HEK293 (cell line): ENCODE results near the gene SIGLEC1.

ENCODE experiments used
- CTCF ChIA-PET: fragments of 350-600 bp; formaldehyde crosslinking; extraction: SDS; loops from one replicate; lab custom pipeline; 2021; ENCODE audit warnings: antibody characterized with exemption; lab: Yijun Ruan, JAX
- POLR2A ChIA-PET: fragments of 300-600 bp; formaldehyde crosslinking; extraction: SDS; loops from one replicate; lab custom pipeline; 2020; ENCODE audit warnings: antibody characterized with exemption, inconsistent platforms; lab: Yijun Ruan, JAX
- H3K27ac ChIP-seq: fragments of 200-500 bp; sonication (Bioruptor generic); 2 replicates; pipeline ENCODE4 v1.5.1; 2014; ENCODE audit warnings: low read depth, low read length, control low read depth, inconsistent platforms; ENCODE audit errors: extremely low read depth
- H3K36me3 ChIP-seq, 2 experiments: fragments of 200-500 bp in 1 of 2; sonication (Bioruptor generic) in 1 of 2; 1 replicate in 1 of 2; 2 replicates in 1 of 2; pipeline ENCODE4 v1.5.1; 2014 to 2017; ENCODE audit warnings: inconsistent platforms in 2 of 2, low read length in 2 of 2; ENCODE audit not compliant: control insufficient read depth in 2 of 2, insufficient read depth in 1 of 2
- H3K4me1 ChIP-seq: fragments of 200-500 bp; sonication (Bioruptor generic); 2 replicates; pipeline ENCODE4 v1.5.1; 2014; ENCODE audit warnings: mild to moderate bottlenecking, low read length, inconsistent platforms; ENCODE audit not compliant: control insufficient read depth, insufficient read depth
- H3K4me3 ChIP-seq: 2 replicates; pipeline ENCODE4 v1.5.1; 2011; ENCODE audit warnings: low read depth, mild to moderate bottlenecking, control low read depth, low read length, moderate library complexity
- H3K9me3 ChIP-seq: fragments of 200-500 bp; sonication (Bioruptor generic); 2 replicates; pipeline ENCODE4 v1.5.1; 2014; ENCODE audit warnings: low read depth, low read length, inconsistent platforms; ENCODE audit not compliant: control insufficient read depth, insufficient read depth
- EGR2 ChIP-seq: fragments of 450-650 bp; formaldehyde crosslinking; IDR thresholded peaks from 2 replicates; pipeline ENCODE4 v1.5.1; 2016; ENCODE audit warnings: low read depth, missing biosample characterization, missing genetic modification characterization
- KLF8 ChIP-seq: fragments of 450-650 bp; formaldehyde crosslinking; IDR thresholded peaks from 2 replicates; pipeline ENCODE4 v1.5.1; 2016; ENCODE audit warnings: missing biosample characterization, missing genetic modification characterization
- MEIS1 ChIP-seq: sonication (generic); formaldehyde crosslinking; IDR thresholded peaks from 2 replicates; pipeline ENCODE4 v1.8.1; 2022; ENCODE audit warnings: missing genetic modification reagents, mild to moderate bottlenecking, borderline replicate concordance
- YY1 ChIP-seq: fragments of 450-650 bp; formaldehyde crosslinking; IDR thresholded peaks from 2 replicates; pipeline ENCODE4 v1.5.1; 2018; ENCODE audit warnings: missing biosample characterization, missing genetic modification characterization
- ZNF10 ChIP-seq: fragments of 450-650 bp; formaldehyde crosslinking; IDR thresholded peaks from 2 replicates; pipeline ENCODE4 v1.5.1; 2017; ENCODE audit warnings: missing biosample characterization, missing genetic modification characterization
- ZNF266 ChIP-seq: fragments of 450-650 bp; formaldehyde crosslinking; IDR thresholded peaks from 2 replicates; pipeline ENCODE4 v1.5.1; 2016; ENCODE audit warnings: missing biosample characterization, missing genetic modification characterization, low read depth
- ZNF366 ChIP-seq: fragments of 450-650 bp; formaldehyde crosslinking; conservative IDR thresholded peaks from 2 replicates; pipeline ENCODE4 v1.5.1; 2016; ENCODE audit warnings: missing biosample characterization, missing genetic modification characterization
- ZNF426 ChIP-seq: fragments of 450-650 bp; formaldehyde crosslinking; IDR thresholded peaks from 2 replicates; pipeline ENCODE4 v1.5.1; 2017; ENCODE audit warnings: missing biosample characterization, missing genetic modification characterization, mild to moderate bottlenecking, inconsistent platforms, moderate library complexity
- ZNF548 ChIP-seq: fragments of 450-650 bp; formaldehyde crosslinking; IDR thresholded peaks from 2 replicates; pipeline ENCODE4 v1.5.1; 2016; ENCODE audit warnings: missing biosample characterization, missing genetic modification characterization
- ZNF560 ChIP-seq: fragments of 450-650 bp; formaldehyde crosslinking; IDR thresholded peaks from 2 replicates; pipeline ENCODE4 v1.5.1; 2017; ENCODE audit warnings: missing biosample characterization, missing genetic modification characterization, borderline replicate concordance
- ZNF600 ChIP-seq: fragments of 450-650 bp; formaldehyde crosslinking; IDR thresholded peaks from 2 replicates; pipeline ENCODE4 v1.5.1; 2016; ENCODE audit warnings: missing biosample characterization, missing genetic modification characterization
- ZNF624 ChIP-seq: fragments of 450-650 bp; formaldehyde crosslinking; IDR thresholded peaks from 2 replicates; pipeline ENCODE4 v1.5.1; 2017; ENCODE audit warnings: missing biosample characterization, missing genetic modification characterization
- ZNF704 ChIP-seq: fragments of 450-650 bp; formaldehyde crosslinking; IDR thresholded peaks from 2 replicates; pipeline ENCODE4 v1.5.1; 2016; ENCODE audit warnings: missing biosample characterization, missing genetic modification characterization
- ZNF76 ChIP-seq: fragments of 450-650 bp; formaldehyde crosslinking; IDR thresholded peaks from 2 replicates; pipeline ENCODE4; 2016; ENCODE audit warnings: low read depth, missing biosample characterization, missing genetic modification characterization, borderline replicate concordance
- ZNF776 ChIP-seq: fragments of 450-650 bp; formaldehyde crosslinking; IDR thresholded peaks from 2 replicates; pipeline ENCODE4 v1.5.0; 2017; ENCODE audit warnings: missing biosample characterization, missing genetic modification characterization, borderline replicate concordance
- ZSCAN23 ChIP-seq: fragments of 450-650 bp; formaldehyde crosslinking; IDR thresholded peaks from 2 replicates; pipeline ENCODE4 v1.5.1; 2016; ENCODE audit warnings: missing biosample characterization, missing genetic modification characterization
- TF ChIP-seq, protein P1 (sequence below): fragments of 450-650 bp; IDR thresholded peaks from 2 replicates; pipeline ENCODE4 v1.5.1; 2018; ENCODE audit warnings: missing biosample characterization, mild to moderate bottlenecking, missing genetic modification characterization
- TF ChIP-seq, protein P2 (sequence below): fragments of 450-650 bp; formaldehyde crosslinking; IDR thresholded peaks from 2 replicates; pipeline ENCODE4 v1.5.1; 2016; ENCODE audit warnings: missing biosample characterization, missing genetic modification characterization
- TF ChIP-seq, protein P3 (sequence below): fragments of 450-650 bp; formaldehyde crosslinking; IDR thresholded peaks from 2 replicates; pipeline ENCODE4 v1.5.1; 2017; ENCODE audit warnings: missing biosample characterization, mild to moderate bottlenecking, missing genetic modification characterization, moderate library complexity
- TF ChIP-seq, protein P4 (sequence below): fragments of 450-650 bp; formaldehyde crosslinking; IDR thresholded peaks from 2 replicates; pipeline ENCODE4 v1.5.1; 2016; ENCODE audit warnings: missing biosample characterization, missing genetic modification characterization

The SIGLEC1 gene

DNA sequence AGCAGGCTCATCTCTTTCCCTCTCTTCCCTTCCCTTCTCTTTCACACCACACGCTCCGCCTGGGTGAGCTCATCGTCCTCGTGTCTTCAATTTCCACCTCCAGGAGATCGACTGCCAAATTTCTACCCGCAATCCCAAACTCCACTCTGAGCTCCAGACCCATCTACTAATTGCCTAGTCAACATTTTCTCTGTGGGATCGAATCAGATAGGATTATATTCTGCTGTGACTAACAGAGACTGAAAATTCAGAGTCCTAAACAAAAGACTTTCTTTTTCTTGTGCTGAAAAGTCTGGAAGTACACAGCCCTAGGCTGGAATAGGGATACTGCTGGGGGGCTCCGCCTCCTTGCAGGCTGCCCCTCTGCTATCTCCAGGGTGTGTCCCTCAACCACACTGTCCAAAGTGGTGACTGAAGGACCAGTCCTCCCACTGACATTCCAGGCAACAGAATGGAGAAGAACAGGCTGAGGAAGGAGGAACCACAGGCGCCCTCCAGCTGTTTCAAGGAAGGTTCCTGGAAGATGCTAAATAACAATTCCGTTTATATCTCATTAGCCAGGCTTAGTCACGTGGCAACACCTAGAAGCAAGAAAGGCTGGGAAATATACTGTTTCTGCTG lies 15.1 kb upstream of the SIGLEC1 start (continued):
- TF ChIP-seq ZSCAN23 = no peak
- TF ChIP-seq EGR2 (tag by site-specific recombination) = peak; percentile 27; the same call in 1 of the 2 replicates
- peak; percentile 92 for TF ChIP-seq ZNF600 (tag by site-specific recombination)

DNA sequence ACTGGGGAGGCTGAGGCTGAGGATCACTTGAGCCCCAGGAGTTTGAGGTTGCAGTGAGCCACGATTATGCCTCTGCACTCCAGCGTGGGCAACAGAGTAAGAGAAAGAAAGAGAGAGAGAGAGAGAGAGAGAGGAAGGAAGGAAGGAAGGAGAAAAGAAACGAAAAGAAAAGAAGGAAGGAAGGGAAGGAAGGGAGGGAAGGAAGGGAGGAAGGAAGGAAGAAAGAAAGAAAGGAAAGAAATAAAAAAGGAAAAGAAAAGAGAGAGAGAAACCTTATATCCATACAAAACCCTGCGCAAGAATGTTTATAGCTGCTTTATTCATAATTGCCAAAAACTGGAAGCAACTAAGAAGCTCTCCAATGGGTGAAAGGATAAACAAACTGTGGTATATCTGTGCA lies 12.0 kb upstream of the SIGLEC1 start:
- no peak overlapping the region for H3K4me3 ChIP-seq
- H3K4me1 ChIP-seq = peaks cover 10% of the 10 kb centered on the region
- H3K27ac ChIP-seq = no peak overlapping the region
- no peaks in the 10 kb centered on the region for H3K9me3 ChIP-seq
- TF ChIP-seq ZNF426 (tag by site-specific recombination) (no peak), ZNF366 (tag by site-specific recombination) (peak; percentile 64)
- CTCF ChIA-PET = interaction anchor here (0.6 to 1.5 kb wide), 5 partner anchors 14 to 184 kb away, joined by 3 to 7 read pairs (median 3); no protein-coding TSS in a partner anchor
- POLR2A ChIA-PET = no interaction called here
- H3K36me3 ChIP-seq = no peaks in the 10 kb centered on the region

GRCh38 chr20:3723284-3723683 lies 10.9 kb upstream of the SIGLEC1 start:
- H3K4me1 ChIP-seq = peaks cover 10% of the 10 kb centered on the region
- H3K36me3 ChIP-seq = no peaks in the 10 kb centered on the region
- no peaks in the 10 kb centered on the region for H3K9me3 ChIP-seq
- CTCF ChIA-PET = interaction anchor here (1.4 to 1.5 kb wide), 2 partner anchors 12 to 44 kb away, joined by 3 to 7 read pairs; partner anchors contain the start of gene ADISSP
- no peak overlapping the region for H3K27ac ChIP-seq
- POLR2A ChIA-PET = no interaction called here
- TF ChIP-seq YY1 (tag by site-specific recombination) = no peak
- TF ChIP-seq ZNF776 = no peak
- no peak for TF ChIP-seq ZNF10 (tag by site-specific recombination)
- no peak for TF ChIP-seq ZNF548
- TF ChIP-seq, protein P1, sequence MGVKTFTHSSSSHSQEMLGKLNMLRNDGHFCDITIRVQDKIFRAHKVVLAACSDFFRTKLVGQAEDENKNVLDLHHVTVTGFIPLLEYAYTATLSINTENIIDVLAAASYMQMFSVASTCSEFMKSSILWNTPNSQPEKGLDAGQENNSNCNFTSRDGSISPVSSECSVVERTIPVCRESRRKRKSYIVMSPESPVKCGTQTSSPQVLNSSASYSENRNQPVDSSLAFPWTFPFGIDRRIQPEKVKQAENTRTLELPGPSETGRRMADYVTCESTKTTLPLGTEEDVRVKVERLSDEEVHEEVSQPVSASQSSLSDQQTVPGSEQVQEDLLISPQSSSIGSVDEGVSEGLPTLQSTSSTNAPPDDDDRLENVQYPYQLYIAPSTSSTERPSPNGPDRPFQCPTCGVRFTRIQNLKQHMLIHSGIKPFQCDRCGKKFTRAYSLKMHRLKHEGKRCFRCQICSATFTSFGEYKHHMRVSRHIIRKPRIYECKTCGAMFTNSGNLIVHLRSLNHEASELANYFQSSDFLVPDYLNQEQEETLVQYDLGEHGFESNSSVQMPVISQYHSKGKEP (tag by site-specific recombination) = no peak
- TF ChIP-seq ZNF624 = no peak
- TF ChIP-seq ZNF704 (tag by site-specific recombination) = no peak
- no peak for TF ChIP-seq KLF8
- no peak for TF ChIP-seq MEIS1 (CRISPR knock-in tag)
- TF ChIP-seq ZNF560 = no peak
- H3K4me3 ChIP-seq = no peak overlapping the region

DNA sequence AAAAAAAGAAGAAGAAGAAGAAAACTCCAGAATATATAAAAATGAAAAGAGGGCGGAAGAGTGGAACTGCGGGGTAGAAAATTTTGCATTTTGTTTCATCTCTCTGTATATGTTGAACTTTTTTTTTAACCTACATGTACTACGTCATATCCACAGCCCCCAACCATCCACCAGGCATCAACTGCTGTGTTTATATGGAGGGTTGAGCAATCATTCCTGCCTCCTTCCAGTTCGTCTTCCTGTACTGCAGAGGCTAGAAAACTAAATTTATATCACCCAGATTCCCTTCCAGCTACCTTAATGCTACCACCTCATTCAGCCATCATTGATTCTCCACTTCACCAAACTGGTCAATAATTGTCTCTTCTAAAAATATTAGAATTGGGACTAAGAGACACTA lies 9.5 kb upstream of the SIGLEC1 start:
- Histone ChIP-seq H3K4me3 (no peak overlapping the region), H3K4me1 (no peaks in the 10 kb centered on the region; the same call in 1 of the 2 replicates), H3K27ac (no peak overlapping the region), H3K9me3 (no peaks in the 10 kb centered on the region), H3K36me3 (no peaks in the 10 kb centered on the region)
- TF ChIP-seq, protein P2, sequence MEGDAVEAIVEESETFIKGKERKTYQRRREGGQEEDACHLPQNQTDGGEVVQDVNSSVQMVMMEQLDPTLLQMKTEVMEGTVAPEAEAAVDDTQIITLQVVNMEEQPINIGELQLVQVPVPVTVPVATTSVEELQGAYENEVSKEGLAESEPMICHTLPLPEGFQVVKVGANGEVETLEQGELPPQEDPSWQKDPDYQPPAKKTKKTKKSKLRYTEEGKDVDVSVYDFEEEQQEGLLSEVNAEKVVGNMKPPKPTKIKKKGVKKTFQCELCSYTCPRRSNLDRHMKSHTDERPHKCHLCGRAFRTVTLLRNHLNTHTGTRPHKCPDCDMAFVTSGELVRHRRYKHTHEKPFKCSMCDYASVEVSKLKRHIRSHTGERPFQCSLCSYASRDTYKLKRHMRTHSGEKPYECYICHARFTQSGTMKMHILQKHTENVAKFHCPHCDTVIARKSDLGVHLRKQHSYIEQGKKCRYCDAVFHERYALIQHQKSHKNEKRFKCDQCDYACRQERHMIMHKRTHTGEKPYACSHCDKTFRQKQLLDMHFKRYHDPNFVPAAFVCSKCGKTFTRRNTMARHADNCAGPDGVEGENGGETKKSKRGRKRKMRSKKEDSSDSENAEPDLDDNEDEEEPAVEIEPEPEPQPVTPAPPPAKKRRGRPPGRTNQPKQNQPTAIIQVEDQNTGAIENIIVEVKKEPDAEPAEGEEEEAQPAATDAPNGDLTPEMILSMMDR = no peak
- TF ChIP-seq, protein P3, sequence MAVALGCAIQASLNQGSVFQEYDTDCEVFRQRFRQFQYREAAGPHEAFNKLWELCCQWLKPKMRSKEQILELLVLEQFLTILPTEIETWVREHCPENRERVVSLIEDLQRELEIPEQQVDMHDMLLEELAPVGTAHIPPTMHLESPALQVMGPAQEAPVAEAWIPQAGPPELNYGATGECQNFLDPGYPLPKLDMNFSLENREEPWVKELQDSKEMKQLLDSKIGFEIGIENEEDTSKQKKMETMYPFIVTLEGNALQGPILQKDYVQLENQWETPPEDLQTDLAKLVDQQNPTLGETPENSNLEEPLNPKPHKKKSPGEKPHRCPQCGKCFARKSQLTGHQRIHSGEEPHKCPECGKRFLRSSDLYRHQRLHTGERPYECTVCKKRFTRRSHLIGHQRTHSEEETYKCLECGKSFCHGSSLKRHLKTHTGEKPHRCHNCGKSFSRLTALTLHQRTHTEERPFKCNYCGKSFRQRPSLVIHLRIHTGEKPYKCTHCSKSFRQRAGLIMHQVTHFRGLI = no peak
- TF ChIP-seq ZNF76 (tag by site-specific recombination) (no peak), ZNF266 (tag by site-specific recombination) (no peak)
- TF ChIP-seq, protein P4, sequence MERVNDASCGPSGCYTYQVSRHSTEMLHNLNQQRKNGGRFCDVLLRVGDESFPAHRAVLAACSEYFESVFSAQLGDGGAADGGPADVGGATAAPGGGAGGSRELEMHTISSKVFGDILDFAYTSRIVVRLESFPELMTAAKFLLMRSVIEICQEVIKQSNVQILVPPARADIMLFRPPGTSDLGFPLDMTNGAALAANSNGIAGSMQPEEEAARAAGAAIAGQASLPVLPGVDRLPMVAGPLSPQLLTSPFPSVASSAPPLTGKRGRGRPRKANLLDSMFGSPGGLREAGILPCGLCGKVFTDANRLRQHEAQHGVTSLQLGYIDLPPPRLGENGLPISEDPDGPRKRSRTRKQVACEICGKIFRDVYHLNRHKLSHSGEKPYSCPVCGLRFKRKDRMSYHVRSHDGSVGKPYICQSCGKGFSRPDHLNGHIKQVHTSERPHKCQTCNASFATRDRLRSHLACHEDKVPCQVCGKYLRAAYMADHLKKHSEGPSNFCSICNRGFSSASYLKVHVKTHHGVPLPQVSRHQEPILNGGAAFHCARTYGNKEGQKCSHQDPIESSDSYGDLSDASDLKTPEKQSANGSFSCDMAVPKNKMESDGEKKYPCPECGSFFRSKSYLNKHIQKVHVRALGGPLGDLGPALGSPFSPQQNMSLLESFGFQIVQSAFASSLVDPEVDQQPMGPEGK (tag by site-specific recombination) = no peak
- POLR2A ChIA-PET = no interaction called here
- CTCF ChIA-PET = interaction anchor here (0.6 to 1.4 kb wide), 6 partner anchors 11 to 142 kb away, joined by 3 to 11 read pairs (median 4); no protein-coding TSS in a partner anchor
